Measurements from ENCODE around the gene NSG2.

NSG2 gene

GRCh38 chr5:174078416-174078815 lies 32.9 kb downstream of the NSG2 start:
- H3K27ac ChIP-seq (ENCODE audit: extremely low read depth, low read depth, low read length), result no peak overlapping the region
- TF ChIP-seq ZNF138 (tag by site-specific recombination; IDR thresholded peaks at IDR 0.05; ENCODE audit: borderline replicate concordance) (no peak), ZNF600 (tag by site-specific recombination; IDR thresholded peaks at IDR 0.05) (no peak)
- H3K9me3 ChIP-seq (ENCODE audit: control insufficient read depth, insufficient read depth, low read depth, low read length), result no peaks in the 10 kb centered on the region
- H3K4me1 ChIP-seq (ENCODE audit: control insufficient read depth, insufficient read depth, low read length), result no peaks in the 10 kb centered on the region
- ChIA-PET CTCF (no interaction called here), POLR2A (no interaction called here)
- no peaks in the 10 kb centered on the region for H3K36me3 ChIP-seq (ENCODE audit: control insufficient read depth in 2 of 2, insufficient read depth in 1 of 2, low read length in 2 of 2)
- no peak overlapping the region for H3K4me3 ChIP-seq (ENCODE audit: low read depth, low read length)

DNA sequence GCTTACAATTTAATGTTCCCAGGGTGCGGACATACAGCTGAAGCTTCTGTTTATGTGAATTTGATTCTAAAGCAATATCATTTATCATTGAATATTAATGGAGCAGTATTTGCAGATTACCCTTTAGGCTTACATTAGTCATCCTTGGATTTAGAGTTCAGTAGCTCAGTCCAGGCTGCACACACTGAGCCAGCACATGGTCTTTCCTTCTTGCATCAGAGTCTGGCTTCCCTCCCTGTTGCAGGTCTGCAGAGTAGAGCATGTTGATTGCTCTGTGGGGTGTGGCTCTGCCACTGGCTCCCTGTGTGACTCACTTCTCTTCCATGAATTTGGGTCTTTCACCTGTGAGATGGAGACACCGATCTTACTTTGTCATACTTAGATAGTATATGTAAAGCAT lies 36.8 kb downstream of the NSG2 start:
- no peaks in the 10 kb centered on the region for H3K4me1 ChIP-seq (ENCODE audit: control insufficient read depth, insufficient read depth, low read length)
- ChIA-PET POLR2A (no interaction called here), CTCF (no interaction called here)
- no peaks in the 10 kb centered on the region for H3K9me3 ChIP-seq (ENCODE audit: control insufficient read depth, insufficient read depth, low read depth, low read length)
- H3K36me3 ChIP-seq (ENCODE audit: control insufficient read depth in 2 of 2, insufficient read depth in 1 of 2, low read length in 2 of 2), result no peaks in the 10 kb centered on the region
- no peak overlapping the region for H3K27ac ChIP-seq (ENCODE audit: extremely low read depth, low read depth, low read length)
- H3K4me3 ChIP-seq (ENCODE audit: low read depth, low read length), result no peak overlapping the region
- TF ChIP-seq ZBTB48 (tag by site-specific recombination; IDR thresholded peaks at IDR 0.05) (no peak), ZIC2 (tag by site-specific recombination; IDR thresholded peaks at IDR 0.05) (peak; percentile 11; the same call in 1 of the 2 replicates), ZNF133 (tag by site-specific recombination; IDR thresholded peaks at IDR 0.05) (no peak), ZNF341 (tag by site-specific recombination; IDR thresholded peaks at IDR 0.05; ENCODE audit: low read depth) (no peak), ZNF626 (tag by site-specific recombination; IDR thresholded peaks at IDR 0.05) (no peak), ZNF114 (tag by site-specific recombination; IDR thresholded peaks at IDR 0.05) (no peak), KLF16 (tag by site-specific recombination; IDR thresholded peaks at IDR 0.05) (no peak), AEBP2 (tag by site-specific recombination; IDR thresholded peaks at IDR 0.05; ENCODE audit: borderline replicate concordance) (no peak), TRIM28 (IDR thresholded peaks at IDR 0.05; ENCODE audit: borderline replicate concordance, low read length) (no peak), ZNF223 (tag by site-specific recombination; IDR thresholded peaks at IDR 0.05) (no peak), ZSCAN23 (tag by site-specific recombination; IDR thresholded peaks at IDR 0.05) (no peak), SP2 (tag by site-specific recombination; IDR thresholded peaks at IDR 0.05) (no peak), ZNF76 (tag by site-specific recombination; IDR thresholded peaks at IDR 0.05; ENCODE audit: borderline replicate concordance, low read depth) (no peak), MZF1 (tag by site-specific recombination; IDR thresholded peaks at IDR 0.05; ENCODE audit: borderline replicate concordance) (no peak), ZNF10 (tag by site-specific recombination; IDR thresholded peaks at IDR 0.05) (no peak), ZNF335 (tag by site-specific recombination; conservative IDR thresholded peaks at IDR 0.05) (0 out of 2 replicates have a peak, but pooled peaks have one; percentile 21), ZBTB8A (tag by site-specific recombination; IDR thresholded peaks at IDR 0.05) (no peak), SCRT2 (tag by site-specific recombination; IDR thresholded peaks at IDR 0.05) (peak; percentile 20; the same call in 1 of the 2 replicates), KLF1 (tag by site-specific recombination; IDR thresholded peaks at IDR 0.05) (0 out of 2 replicates have a peak, but pooled peaks have one; percentile 29), ZNF16 (tag by site-specific recombination; IDR thresholded peaks at IDR 0.05; ENCODE audit: low read depth) (no peak), ZNF791 (tag by site-specific recombination; IDR thresholded peaks at IDR 0.05) (no peak)
- TF ChIP-seq, protein P1, sequence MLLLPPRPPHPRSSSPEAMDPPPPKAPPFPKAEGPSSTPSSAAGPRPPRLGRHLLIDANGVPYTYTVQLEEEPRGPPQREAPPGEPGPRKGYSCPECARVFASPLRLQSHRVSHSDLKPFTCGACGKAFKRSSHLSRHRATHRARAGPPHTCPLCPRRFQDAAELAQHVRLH (tag by site-specific recombination; IDR thresholded peaks at IDR 0.05), result no peak
- TF ChIP-seq, protein P2, sequence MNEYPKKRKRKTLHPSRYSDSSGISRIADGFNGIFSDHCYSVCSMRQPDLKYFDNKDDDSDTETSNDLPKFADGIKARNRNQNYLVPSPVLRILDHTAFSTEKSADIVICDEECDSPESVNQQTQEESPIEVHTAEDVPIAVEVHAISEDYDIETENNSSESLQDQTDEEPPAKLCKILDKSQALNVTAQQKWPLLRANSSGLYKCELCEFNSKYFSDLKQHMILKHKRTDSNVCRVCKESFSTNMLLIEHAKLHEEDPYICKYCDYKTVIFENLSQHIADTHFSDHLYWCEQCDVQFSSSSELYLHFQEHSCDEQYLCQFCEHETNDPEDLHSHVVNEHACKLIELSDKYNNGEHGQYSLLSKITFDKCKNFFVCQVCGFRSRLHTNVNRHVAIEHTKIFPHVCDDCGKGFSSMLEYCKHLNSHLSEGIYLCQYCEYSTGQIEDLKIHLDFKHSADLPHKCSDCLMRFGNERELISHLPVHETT (tag by site-specific recombination; IDR thresholded peaks at IDR 0.05), result no peak
- TF ChIP-seq, protein P3, sequence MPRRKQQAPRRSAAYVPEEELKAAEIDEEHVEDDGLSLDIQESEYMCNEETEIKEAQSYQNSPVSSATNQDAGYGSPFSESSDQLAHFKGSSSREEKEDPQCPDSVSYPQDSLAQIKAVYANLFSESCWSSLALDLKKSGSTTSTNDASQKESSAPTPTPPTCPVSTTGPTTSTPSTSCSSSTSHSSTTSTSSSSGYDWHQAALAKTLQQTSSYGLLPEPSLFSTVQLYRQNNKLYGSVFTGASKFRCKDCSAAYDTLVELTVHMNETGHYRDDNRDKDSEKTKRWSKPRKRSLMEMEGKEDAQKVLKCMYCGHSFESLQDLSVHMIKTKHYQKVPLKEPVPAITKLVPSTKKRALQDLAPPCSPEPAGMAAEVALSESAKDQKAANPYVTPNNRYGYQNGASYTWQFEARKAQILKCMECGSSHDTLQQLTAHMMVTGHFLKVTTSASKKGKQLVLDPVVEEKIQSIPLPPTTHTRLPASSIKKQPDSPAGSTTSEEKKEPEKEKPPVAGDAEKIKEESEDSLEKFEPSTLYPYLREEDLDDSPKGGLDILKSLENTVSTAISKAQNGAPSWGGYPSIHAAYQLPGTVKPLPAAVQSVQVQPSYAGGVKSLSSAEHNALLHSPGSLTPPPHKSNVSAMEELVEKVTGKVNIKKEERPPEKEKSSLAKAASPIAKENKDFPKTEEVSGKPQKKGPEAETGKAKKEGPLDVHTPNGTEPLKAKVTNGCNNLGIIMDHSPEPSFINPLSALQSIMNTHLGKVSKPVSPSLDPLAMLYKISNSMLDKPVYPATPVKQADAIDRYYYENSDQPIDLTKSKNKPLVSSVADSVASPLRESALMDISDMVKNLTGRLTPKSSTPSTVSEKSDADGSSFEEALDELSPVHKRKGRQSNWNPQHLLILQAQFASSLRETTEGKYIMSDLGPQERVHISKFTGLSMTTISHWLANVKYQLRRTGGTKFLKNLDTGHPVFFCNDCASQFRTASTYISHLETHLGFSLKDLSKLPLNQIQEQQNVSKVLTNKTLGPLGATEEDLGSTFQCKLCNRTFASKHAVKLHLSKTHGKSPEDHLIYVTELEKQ (tag by site-specific recombination; IDR thresholded peaks at IDR 0.05; ENCODE audit: borderline replicate concordance), result no peak
- TF ChIP-seq, protein P4, sequence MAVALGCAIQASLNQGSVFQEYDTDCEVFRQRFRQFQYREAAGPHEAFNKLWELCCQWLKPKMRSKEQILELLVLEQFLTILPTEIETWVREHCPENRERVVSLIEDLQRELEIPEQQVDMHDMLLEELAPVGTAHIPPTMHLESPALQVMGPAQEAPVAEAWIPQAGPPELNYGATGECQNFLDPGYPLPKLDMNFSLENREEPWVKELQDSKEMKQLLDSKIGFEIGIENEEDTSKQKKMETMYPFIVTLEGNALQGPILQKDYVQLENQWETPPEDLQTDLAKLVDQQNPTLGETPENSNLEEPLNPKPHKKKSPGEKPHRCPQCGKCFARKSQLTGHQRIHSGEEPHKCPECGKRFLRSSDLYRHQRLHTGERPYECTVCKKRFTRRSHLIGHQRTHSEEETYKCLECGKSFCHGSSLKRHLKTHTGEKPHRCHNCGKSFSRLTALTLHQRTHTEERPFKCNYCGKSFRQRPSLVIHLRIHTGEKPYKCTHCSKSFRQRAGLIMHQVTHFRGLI (tag by site-specific recombination; IDR thresholded peaks at IDR 0.05), result no peak
- TF ChIP-seq, protein P5, sequence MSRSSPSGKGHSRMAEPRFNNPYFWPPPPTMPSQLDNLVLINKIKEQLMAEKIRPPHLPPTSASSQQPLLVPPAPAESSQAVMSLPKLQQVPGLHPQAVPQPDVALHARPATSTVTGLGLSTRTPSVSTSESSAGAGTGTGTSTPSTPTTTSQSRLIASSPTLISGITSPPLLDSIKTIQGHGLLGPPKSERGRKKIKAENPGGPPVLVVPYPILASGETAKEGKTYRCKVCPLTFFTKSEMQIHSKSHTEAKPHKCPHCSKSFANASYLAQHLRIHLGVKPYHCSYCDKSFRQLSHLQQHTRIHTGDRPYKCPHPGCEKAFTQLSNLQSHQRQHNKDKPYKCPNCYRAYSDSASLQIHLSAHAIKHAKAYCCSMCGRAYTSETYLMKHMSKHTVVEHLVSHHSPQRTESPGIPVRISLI (tag by site-specific recombination; IDR thresholded peaks at IDR 0.05), result no peak

All from HEK293 (cell line).